HepG2 (cell line): ENCODE data around the gene CXXC5. TPM values are rescaled to one million over a fixed set of nuclear protein-coding genes. Genes with fewer than 3 reads are reported as not detected.
A peak's percentile ranks its signal among the peaks of the same experiment; 100 is the strongest.

ENCODE experiments used
- ATF2 ChIP-seq: sonication (generic); formaldehyde crosslinking; IDR thresholded peaks from 2 replicates; pipeline ENCODE4 v1.4.0; 2020; ENCODE audit warnings: missing genetic modification reagents
- BATF2 ChIP-seq: sonication (generic); formaldehyde crosslinking; IDR thresholded peaks from 2 replicates; pipeline ENCODE4 v1.8.0; 2022; ENCODE audit warnings: mild to moderate bottlenecking, missing genetic modification reagents, moderate library complexity
- CREBL2 ChIP-seq: sonication (generic); formaldehyde crosslinking; IDR thresholded peaks from 2 replicates; pipeline ENCODE4 v1.8.1; 2023; ENCODE audit warnings: missing genetic modification reagents, mild to moderate bottlenecking, borderline replicate concordance
- DNMT1 ChIP-seq: sonication (generic); formaldehyde crosslinking; IDR thresholded peaks from 2 replicates; pipeline ENCODE4 v1.5.1; 2020; ENCODE audit warnings: mild to moderate bottlenecking, missing genetic modification reagents
- ELF1 ChIP-seq: sonication (generic); formaldehyde crosslinking; IDR thresholded peaks from 2 replicates; pipeline ENCODE4 v1.4.0; 2020; ENCODE audit warnings: missing genetic modification reagents
- HMGXB4 ChIP-seq, 2 experiments: sonication (generic) in 1 of 2; formaldehyde crosslinking in 1 of 2; IDR thresholded peaks; 2 replicates each; pipeline versions ENCODE4 v1.4.0 to v1.6.1; 2018 to 2020; ENCODE audit warnings: missing genetic modification reagents in 2 of 2, borderline replicate concordance in 1 of 2, low read depth in 1 of 2, mild to moderate bottlenecking in 1 of 2, missing biosample characterization in 1 of 2
- JUNB ChIP-seq: sonication (generic); formaldehyde crosslinking; IDR thresholded peaks from 2 replicates; pipeline ENCODE4 v1.8.0; 2022; ENCODE audit warnings: missing genetic modification reagents, mild to moderate bottlenecking, borderline replicate concordance
- KLF11 ChIP-seq: IDR thresholded peaks from 2 replicates; pipeline ENCODE4 v1.6.1; 2016; ENCODE audit warnings: missing compliant biosample characterization
- RXRA ChIP-seq: sonication (generic); formaldehyde crosslinking; IDR thresholded peaks from 2 replicates; pipeline ENCODE4 v1.5.1; 2020; ENCODE audit warnings: missing genetic modification reagents
- ZBTB8A ChIP-seq: sonication (generic); formaldehyde crosslinking; IDR thresholded peaks from 2 replicates; pipeline ENCODE4 v1.4.0; 2020; ENCODE audit warnings: mild to moderate bottlenecking, low read depth, missing genetic modification reagents, borderline replicate concordance
- ZFP90 ChIP-seq: sonication (generic); formaldehyde crosslinking; IDR thresholded peaks from 2 replicates; pipeline ENCODE4 v1.8.0; 2022; ENCODE audit warnings: missing genetic modification reagents, mild to moderate bottlenecking, inconsistent platforms, borderline replicate concordance
- ZNF207 ChIP-seq: fragments of 450-650 bp; IDR thresholded peaks from 2 replicates; pipeline ENCODE4 v1.6.1; 2016; ENCODE audit warnings: antibody characterized with exemption, borderline replicate concordance
- ZNF230 ChIP-seq: sonication (generic); formaldehyde crosslinking; IDR thresholded peaks from 2 replicates; pipeline ENCODE4 v1.4.0; 2020; ENCODE audit warnings: mild to moderate bottlenecking, missing genetic modification reagents
- ZNF446 ChIP-seq: sonication (generic); formaldehyde crosslinking; IDR thresholded peaks from 2 replicates; pipeline ENCODE4 v1.5.0; 2020; ENCODE audit warnings: mild to moderate bottlenecking, missing genetic modification reagents
- ZNF619 ChIP-seq: sonication (generic); formaldehyde crosslinking; IDR thresholded peaks from 2 replicates; pipeline ENCODE4 v1.4.0; 2020; ENCODE audit warnings: mild to moderate bottlenecking, missing genetic modification reagents
- ZNF777 ChIP-seq: sonication (generic); formaldehyde crosslinking; IDR thresholded peaks from 2 replicates; pipeline ENCODE4 v1.4.0; 2020; ENCODE audit warnings: missing genetic modification reagents
- ZNF883 ChIP-seq: sonication (generic); formaldehyde crosslinking; IDR thresholded peaks from 2 replicates; pipeline ENCODE4 v1.5.1; 2020; ENCODE audit warnings: mild to moderate bottlenecking, missing genetic modification reagents; ENCODE audit errors: not compliant biosample characterization
- ZNF891 ChIP-seq: sonication (generic); formaldehyde crosslinking; IDR thresholded peaks from 2 replicates; pipeline ENCODE4 v1.5.0; 2020; ENCODE audit warnings: mild to moderate bottlenecking, missing genetic modification reagents
- ZSCAN25 ChIP-seq: sonication (generic); formaldehyde crosslinking; IDR thresholded peaks from 2 replicates; pipeline ENCODE4 v1.8.0; 2022; ENCODE audit warnings: mild to moderate bottlenecking, missing genetic modification reagents
- polyA plus RNA-seq, 8 experiments: library from polyadenylated mRNA; depleted of rRNA in 3 of 8; stranded (reverse) in 7 of 8; unstranded in 1 of 8; fragments of >200 nt; fragmentation: Illumina TruSeq in 4 of 8; extraction: Trizol in 4 of 8; gene quantifications; 2 replicates each; pipeline versions ENCODE4 v1.2.1 to v1.2.3, GENCODE V29; 2011 to 2016; ENCODE audit warnings: low read depth in 4 of 8, missing spikeins in 1 of 8, mixed read lengths in 1 of 8; ENCODE audit not compliant: insufficient read depth in 1 of 8
- total RNA-seq, 5 experiments: library from RNA; depleted of rRNA; stranded (reverse); fragments of >200 nt; fragmentation: Illumina TruSeq; extraction: Trizol; gene quantifications; 2 replicates each; pipeline ENCODE4 v1.2.3, GENCODE V29; 2016; ENCODE audit warnings: low read depth in 1 of 5
- TF ChIP-seq, protein P1 (sequence below): sonication (generic); formaldehyde crosslinking; IDR thresholded peaks from 2 replicates; pipeline ENCODE4 v1.4.0; 2020; ENCODE audit warnings: missing genetic modification reagents, borderline replicate concordance

The CXXC5 gene
- total and polyA plus RNA-seq, 2 of the 13 experiments (the other 11 are each of a cell fraction or from before 2014, with no cell fraction given), result 32.3 to 33.0 TPM

GRCh38 chr5:139669662-139670368 lies 21.7 kb downstream of the CXXC5 start (continued):
- TF ChIP-seq, protein P1, sequence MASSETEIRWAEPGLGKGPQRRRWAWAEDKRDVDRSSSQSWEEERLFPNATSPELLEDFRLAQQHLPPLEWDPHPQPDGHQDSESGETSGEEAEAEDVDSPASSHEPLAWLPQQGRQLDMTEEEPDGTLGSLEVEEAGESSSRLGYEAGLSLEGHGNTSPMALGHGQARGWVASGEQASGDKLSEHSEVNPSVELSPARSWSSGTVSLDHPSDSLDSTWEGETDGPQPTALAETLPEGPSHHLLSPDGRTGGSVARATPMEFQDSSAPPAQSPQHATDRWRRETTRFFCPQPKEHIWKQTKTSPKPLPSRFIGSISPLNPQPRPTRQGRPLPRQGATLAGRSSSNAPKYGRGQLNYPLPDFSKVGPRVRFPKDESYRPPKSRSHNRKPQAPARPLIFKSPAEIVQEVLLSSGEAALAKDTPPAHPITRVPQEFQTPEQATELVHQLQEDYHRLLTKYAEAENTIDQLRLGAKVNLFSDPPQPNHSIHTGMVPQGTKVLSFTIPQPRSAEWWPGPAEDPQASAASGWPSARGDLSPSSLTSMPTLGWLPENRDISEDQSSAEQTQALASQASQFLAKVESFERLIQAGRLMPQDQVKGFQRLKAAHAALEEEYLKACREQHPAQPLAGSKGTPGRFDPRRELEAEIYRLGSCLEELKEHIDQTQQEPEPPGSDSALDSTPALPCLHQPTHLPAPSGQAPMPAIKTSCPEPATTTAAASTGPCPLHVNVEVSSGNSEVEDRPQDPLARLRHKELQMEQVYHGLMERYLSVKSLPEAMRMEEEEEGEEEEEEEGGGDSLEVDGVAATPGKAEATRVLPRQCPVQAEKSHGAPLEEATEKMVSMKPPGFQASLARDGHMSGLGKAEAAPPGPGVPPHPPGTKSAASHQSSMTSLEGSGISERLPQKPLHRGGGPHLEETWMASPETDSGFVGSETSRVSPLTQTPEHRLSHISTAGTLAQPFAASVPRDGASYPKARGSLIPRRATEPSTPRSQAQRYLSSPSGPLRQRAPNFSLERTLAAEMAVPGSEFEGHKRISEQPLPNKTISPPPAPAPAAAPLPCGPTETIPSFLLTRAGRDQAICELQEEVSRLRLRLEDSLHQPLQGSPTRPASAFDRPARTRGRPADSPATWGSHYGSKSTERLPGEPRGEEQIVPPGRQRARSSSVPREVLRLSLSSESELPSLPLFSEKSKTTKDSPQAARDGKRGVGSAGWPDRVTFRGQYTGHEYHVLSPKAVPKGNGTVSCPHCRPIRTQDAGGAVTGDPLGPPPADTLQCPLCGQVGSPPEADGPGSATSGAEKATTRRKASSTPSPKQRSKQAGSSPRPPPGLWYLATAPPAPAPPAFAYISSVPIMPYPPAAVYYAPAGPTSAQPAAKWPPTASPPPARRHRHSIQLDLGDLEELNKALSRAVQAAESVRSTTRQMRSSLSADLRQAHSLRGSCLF, result no peak
- TF ChIP-seq ZNF446 (no peak), ZFP90 (CRISPR knock-in tag) (no peak), ZNF891 (CRISPR knock-in tag) (0 out of 2 replicates have a peak, but pooled peaks have one; percentile 40), KLF11 (CRISPR knock-in tag) (no peak), ZNF619 (CRISPR knock-in tag) (no peak), ZNF883 (CRISPR knock-in tag) (peak; percentile 39), JUNB (CRISPR knock-in tag) (no peak), ZNF777 (CRISPR knock-in tag) (no peak), CREBL2 (CRISPR knock-in tag) (no peak), HMGXB4 (CRISPR knock-in tag; IDR thresholded peaks at IDR 0.05; ENCODE audit: borderline replicate concordance in 1 of 2, low read depth in 1 of 2) (no peak), RXRA (CRISPR knock-in tag) (no peak), ATF2 (CRISPR knock-in tag) (no peak), ZBTB8A (CRISPR knock-in tag) (no peak), ELF1 (no peak), ZNF207 (no peak), ZSCAN25 (CRISPR knock-in tag) (peak; percentile 76; the same call in 1 of the 2 replicates), ZNF230 (CRISPR knock-in tag) (no peak), DNMT1 (no peak), BATF2 (no peak)
